ENCODE data around the gene LRFN2.

DNA sequence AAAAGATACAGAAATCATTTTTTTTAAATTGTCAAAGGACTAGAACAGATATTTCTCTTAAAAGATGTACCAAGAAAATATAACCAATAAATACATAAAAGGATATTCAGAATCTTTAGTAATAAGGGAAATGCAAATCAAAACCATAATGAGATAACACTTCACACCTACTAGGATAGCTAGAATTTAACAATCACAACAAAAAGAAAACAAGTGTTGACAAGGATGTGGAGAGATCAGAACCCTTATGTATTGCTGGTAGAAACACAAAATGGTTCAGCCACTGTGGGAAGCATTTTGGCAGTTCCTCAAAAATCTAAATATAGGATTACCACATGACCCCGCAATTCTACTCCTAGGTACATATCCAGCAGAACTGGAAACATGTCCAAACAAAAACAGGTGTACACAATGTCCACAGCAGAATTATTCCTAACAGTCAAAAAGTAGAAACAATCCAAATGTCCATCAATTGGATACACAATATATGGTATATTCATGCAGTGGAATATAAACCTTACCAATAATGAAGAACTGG, 211.0 kb downstream of the LRFN2 start:
- TF ChIP-seq, protein P1, sequence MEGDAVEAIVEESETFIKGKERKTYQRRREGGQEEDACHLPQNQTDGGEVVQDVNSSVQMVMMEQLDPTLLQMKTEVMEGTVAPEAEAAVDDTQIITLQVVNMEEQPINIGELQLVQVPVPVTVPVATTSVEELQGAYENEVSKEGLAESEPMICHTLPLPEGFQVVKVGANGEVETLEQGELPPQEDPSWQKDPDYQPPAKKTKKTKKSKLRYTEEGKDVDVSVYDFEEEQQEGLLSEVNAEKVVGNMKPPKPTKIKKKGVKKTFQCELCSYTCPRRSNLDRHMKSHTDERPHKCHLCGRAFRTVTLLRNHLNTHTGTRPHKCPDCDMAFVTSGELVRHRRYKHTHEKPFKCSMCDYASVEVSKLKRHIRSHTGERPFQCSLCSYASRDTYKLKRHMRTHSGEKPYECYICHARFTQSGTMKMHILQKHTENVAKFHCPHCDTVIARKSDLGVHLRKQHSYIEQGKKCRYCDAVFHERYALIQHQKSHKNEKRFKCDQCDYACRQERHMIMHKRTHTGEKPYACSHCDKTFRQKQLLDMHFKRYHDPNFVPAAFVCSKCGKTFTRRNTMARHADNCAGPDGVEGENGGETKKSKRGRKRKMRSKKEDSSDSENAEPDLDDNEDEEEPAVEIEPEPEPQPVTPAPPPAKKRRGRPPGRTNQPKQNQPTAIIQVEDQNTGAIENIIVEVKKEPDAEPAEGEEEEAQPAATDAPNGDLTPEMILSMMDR (IDR thresholded peaks at IDR 0.05) = no peak
- TF ChIP-seq POLR2A (IDR thresholded peaks at IDR 0.05) = no peak
